SU-DHL-6 (cell line): ENCODE data around the gene LRIT2.

ENCODE experiments used
- H2AFZ ChIP-seq: fragments of 200-600 bp; sonication (generic); 2 replicates; pipeline ENCODE4 v1.6.1; 2014; ENCODE audit warnings: low read depth, mild to moderate bottlenecking, moderate library complexity, mixed read lengths, antibody characterized with exemption, low read length; ENCODE audit not compliant: severe bottlenecking
- H3F3A ChIP-seq: fragments of 200-600 bp; shearing (Covaris generic); 2 replicates; pipeline ENCODE4 v1.6.0; 2016; ENCODE audit warnings: antibody characterized with exemption, mild to moderate bottlenecking; ENCODE audit not compliant: insufficient read depth
- H3K27ac ChIP-seq: fragments of 200-600 bp; sonication (generic); 2 replicates; pipeline ENCODE4 v1.5.1; 2016; ENCODE audit warnings: low read depth, mild to moderate bottlenecking, low read length, moderate library complexity, mixed read lengths
- H3K27me3 ChIP-seq: fragments of 200-600 bp; sonication (generic), shearing (Covaris generic); 2 replicates; pipeline ENCODE4 v1.6.0; 2014; ENCODE audit warnings: mild to moderate bottlenecking, low read length
- H3K36me3 ChIP-seq: fragments of 200-600 bp; sonication (generic); 2 replicates; pipeline ENCODE4 v1.6.1; 2014; ENCODE audit warnings: mild to moderate bottlenecking, low read length, mixed read lengths
- H3K4me2 ChIP-seq: fragments of 300-600, 200-600 bp; shearing (Covaris generic), sonication (generic); 2 replicates; pipeline ENCODE4 v1.6.0; 2014; ENCODE audit warnings: low read length, low read depth, mild to moderate bottlenecking; ENCODE audit not compliant: poor library complexity, severe bottlenecking
- H3K4me3 ChIP-seq: fragments of 200-600 bp; sonication (generic); 2 replicates; pipeline ENCODE4 v1.5.1; 2014; ENCODE audit warnings: antibody characterized with exemption, low read length, mild to moderate bottlenecking, mixed read lengths; ENCODE audit not compliant: insufficient read depth, poor library complexity, severe bottlenecking
- H3K79me2 ChIP-seq: fragments of 200-600 bp; sonication (generic); 2 replicates; pipeline ENCODE4 v1.6.1; 2014; ENCODE audit warnings: mild to moderate bottlenecking, low read length, moderate library complexity; ENCODE audit not compliant: insufficient read depth
- H3K9ac ChIP-seq: fragments of 200-600 bp; sonication (generic); 2 replicates; pipeline ENCODE4 v1.7.0; 2014; ENCODE audit warnings: mild to moderate bottlenecking, low read length
- H3K9me2 ChIP-seq: fragments of 200-600 bp; sonication (generic); replicated peaks from 2 replicates; pipeline ENCODE4 v1.6.1; 2014; ENCODE audit warnings: low read length; ENCODE audit not compliant: insufficient read depth
- H3K9me3 ChIP-seq: fragments of 200-600 bp; sonication (generic); 2 replicates; pipeline ENCODE4 v1.6.1; 2014; ENCODE audit warnings: low read length, mixed read lengths; ENCODE audit not compliant: insufficient read depth
- H4K20me1 ChIP-seq: fragments of 200-600 bp; sonication (generic); 2 replicates; pipeline ENCODE4 v1.6.1; 2014; ENCODE audit warnings: low read depth, mild to moderate bottlenecking, antibody characterized with exemption, low read length, moderate library complexity, mixed read lengths
- CTCF ChIP-seq: fragments of 200-600 bp; sonication (generic); IDR thresholded peaks from one replicate; pipeline ENCODE4 v1.5.1; 2017; ENCODE audit warnings: antibody characterized with exemption, mild to moderate bottlenecking, low read length, moderate library complexity; ENCODE audit not compliant: insufficient read depth, poor library complexity, severe bottlenecking
- EZH2phosphoT487 ChIP-seq: fragments of 200-600 bp; sonication (generic), shearing (Covaris generic); conservative IDR thresholded peaks from 2 replicates; pipeline ENCODE4 v1.6.1; 2018; ENCODE audit warnings: mild to moderate bottlenecking, antibody characterized with exemption, low read length, moderate library complexity, mixed read lengths

Gene LRIT2

DNA sequence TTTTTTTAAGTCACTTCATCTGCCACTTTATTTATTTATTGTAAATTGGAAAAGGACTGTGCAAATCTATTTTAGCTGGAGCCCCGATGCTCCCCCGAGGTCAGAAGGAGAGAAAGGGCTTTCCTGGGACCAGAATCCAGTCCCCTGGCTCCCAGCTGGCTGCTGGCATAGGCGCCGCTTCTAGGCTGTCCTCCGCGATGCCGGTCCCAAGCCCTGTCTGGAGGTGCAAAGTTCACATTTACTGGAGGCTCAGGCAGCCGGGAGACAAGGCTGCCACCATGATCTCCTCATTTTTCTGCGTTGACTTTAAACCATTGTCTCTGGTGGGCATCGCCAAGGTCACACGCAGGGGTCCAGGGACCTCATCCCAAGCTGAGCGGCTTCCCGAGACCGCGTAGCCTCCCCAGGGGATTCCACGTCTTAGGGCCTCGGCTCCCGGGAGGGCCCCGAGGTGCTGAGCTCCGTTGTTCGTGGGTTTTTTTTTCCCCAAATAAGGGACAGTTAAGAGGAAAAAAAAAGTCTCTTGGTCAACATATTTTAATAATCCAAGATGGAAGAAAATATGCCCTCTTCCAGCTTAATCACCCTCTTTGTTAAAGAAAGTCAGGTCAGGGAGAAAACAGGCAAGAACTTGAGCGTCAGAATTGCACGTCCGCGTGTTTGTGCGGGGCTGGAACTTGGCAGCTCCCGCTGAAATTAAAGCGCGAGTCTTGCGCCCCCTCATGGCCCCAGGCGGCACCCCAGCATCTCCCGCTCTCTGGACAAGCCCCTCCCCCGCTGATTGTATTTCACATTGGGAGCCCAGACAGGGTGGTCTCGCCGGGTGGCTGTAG lies 31.4 kb upstream of the LRIT2 start:
- no peak overlapping the region for H2AFZ ChIP-seq
- no peak overlapping the region for H3K4me3 ChIP-seq
- no peak for TF ChIP-seq EZH2phosphoT487
- TF ChIP-seq CTCF = peak; percentile 40
- H3K79me2 ChIP-seq = no peaks in the 10 kb centered on the region
- H3K27ac ChIP-seq = no peak overlapping the region
- no peaks in the 10 kb centered on the region for H3K27me3 ChIP-seq
- no peaks in the 10 kb centered on the region for H3F3A ChIP-seq
- H3K36me3 ChIP-seq = no peaks in the 10 kb centered on the region
- no peaks in the 10 kb centered on the region for H3K9me2 ChIP-seq
- H3K9ac ChIP-seq = no peak overlapping the region
- H3K4me2 ChIP-seq = no peak overlapping the region
- no peaks in the 10 kb centered on the region for H3K9me3 ChIP-seq
- no peaks in the 10 kb centered on the region for H4K20me1 ChIP-seq

DNA sequence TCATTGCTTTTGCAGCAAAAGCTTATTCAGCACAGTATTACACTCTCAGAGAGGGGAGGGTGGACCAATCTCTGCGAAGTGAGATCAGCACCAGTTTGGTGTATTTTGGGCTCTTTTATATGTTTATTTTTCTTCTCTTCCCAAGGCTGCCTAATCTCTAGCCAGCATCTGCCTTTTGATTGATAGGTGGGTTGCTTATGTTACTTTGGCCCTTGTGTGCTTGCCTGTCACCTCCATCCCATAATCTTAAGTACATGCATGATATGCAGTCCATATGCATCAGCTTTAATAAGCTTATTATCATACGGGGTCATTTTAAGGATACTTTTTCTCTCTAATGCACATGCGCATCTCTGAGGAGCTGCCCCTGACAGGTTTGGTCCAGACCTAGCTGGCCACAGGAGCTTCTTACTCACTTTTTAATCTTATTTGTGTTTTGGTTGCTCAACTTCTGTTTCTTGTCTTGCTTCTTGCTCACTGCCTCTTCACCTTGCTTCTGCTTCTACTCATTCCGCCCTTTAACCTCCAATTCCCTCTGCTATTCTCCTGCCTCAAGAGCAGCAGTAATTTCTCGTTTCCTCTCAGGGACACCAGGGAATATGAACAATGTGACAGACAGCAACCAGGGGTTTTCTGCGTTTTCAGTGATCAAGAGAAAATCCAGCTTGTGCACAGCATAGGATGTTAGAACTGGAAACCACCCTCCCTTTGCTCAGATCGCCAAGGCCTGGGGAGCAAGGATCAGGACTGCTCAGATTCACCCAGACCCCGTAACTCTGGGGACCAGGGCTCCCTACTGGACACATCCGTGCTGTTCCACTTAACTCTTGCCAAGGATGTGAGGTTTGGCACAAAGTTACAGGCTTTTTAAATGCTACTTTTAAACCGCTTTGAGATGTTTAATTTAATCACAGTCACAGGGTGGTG lies 29.5 kb upstream of the LRIT2 start:
- no peak overlapping the region for H3K27ac ChIP-seq
- H3F3A ChIP-seq = no peaks in the 10 kb centered on the region
- H3K4me2 ChIP-seq = no peak overlapping the region
- no peaks in the 10 kb centered on the region for H3K9me2 ChIP-seq
- H4K20me1 ChIP-seq = no peaks in the 10 kb centered on the region
- H2AFZ ChIP-seq = no peak overlapping the region
- H3K4me3 ChIP-seq = no peak overlapping the region
- no peaks in the 10 kb centered on the region for H3K36me3 ChIP-seq
- H3K27me3 ChIP-seq = no peaks in the 10 kb centered on the region
- TF ChIP-seq EZH2phosphoT487 (no peak), CTCF (no peak)
- no peak overlapping the region for H3K9ac ChIP-seq
- H3K9me3 ChIP-seq = no peaks in the 10 kb centered on the region
- H3K79me2 ChIP-seq = no peaks in the 10 kb centered on the region

- no peaks in the 10 kb centered on the region for H3K36me3 ChIP-seq
- no peaks in the 10 kb centered on the region for H4K20me1 ChIP-seq
- no peaks in the 10 kb centered on the region for H3K27me3 ChIP-seq
- no peak overlapping the region for H3K27ac ChIP-seq
- no peaks in the 10 kb centered on the region for H3F3A ChIP-seq
- no peak overlapping the region for H3K4me2 ChIP-seq
- H3K9me2 ChIP-seq = no peaks in the 10 kb centered on the region
- no peaks in the 10 kb centered on the region for H3K79me2 ChIP-seq
- TF ChIP-seq CTCF = no peak
- no peak for TF ChIP-seq EZH2phosphoT487
- H3K9ac ChIP-seq = no peak overlapping the region
- H2AFZ ChIP-seq = no peak overlapping the region
- H3K9me3 ChIP-seq = no peaks in the 10 kb centered on the region
- H3K4me3 ChIP-seq = no peak overlapping the region
These were observed 23.4 kb upstream of the LRIT2 start for GRCh38 chr10:84248794-84249193.
